ENCODE data around the gene DNASE1L2.
"Not testable (repeated sequence)": the region's sequence is repeated elsewhere in the genome, so short reads cannot be mapped to it uniquely, and the experiment has no call there.

The DNASE1L2 gene, protein sequence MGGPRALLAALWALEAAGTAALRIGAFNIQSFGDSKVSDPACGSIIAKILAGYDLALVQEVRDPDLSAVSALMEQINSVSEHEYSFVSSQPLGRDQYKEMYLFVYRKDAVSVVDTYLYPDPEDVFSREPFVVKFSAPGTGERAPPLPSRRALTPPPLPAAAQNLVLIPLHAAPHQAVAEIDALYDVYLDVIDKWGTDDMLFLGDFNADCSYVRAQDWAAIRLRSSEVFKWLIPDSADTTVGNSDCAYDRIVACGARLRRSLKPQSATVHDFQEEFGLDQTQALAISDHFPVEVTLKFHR

DNA sequence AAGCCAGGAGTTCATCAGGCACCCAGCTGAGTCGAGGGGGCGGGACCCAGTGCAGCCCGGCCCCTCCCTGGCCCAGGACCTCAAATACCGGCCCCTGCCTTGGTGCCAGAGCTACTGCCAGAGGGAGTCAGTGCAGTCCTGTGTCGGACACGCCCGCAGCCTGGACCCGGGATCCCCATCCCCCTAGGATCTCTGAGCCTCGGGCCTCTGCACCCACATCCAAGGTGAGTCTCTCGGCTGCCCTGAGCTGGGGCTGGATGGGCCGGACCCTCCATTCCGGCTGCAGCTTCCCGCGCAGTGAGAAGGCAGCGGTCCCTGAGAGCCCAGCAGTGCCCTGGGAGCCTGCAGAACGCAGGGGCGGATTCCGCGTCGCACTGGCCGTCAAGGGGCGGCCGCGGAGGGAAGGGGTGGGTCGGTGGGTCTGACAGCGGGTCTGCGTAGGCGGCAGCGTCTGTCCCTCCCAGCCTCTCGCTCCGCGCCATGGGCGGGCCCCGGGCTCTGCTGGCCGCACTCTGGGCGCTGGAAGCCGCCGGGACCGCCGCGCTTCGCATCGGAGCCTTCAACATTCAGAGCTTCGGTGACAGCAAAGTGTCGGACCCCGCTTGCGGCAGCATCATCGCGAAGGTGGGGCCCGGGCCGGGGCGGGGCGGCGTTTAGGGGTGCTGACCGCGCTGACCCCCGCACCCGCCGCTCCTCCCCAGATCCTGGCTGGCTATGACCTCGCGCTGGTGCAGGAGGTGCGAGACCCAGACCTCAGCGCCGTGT lies at the start of gene DNASE1L2:
DNASE1L2 (plus strand) TSS at position 108 of the 765 bp plus-strand sequence; CDS start at position 481, 373 bp downstream.
- DNase-seq (ENCODE audit: low spot score), result no peak

DNA sequence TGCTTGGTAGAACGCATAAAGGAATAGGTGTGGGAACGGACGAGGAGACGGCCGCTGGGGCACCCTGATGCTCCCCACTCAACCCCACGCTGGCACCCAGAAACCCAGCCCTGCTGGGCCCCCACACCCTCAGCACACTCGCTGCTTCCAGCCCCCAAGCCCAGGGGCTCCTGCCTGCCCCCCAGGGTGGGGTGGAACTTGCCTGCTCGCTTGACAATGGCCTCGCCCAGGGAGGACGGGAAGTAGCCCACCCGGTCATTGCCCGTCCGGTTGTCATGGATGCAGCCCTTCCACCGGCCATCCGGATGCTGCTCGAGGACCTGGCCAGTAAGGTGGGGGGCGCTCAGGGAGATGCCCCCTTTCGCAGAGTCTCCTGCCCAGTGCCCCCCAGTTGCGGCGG lies 49.7 kb upstream of the DNASE1L2 start:
- DNase-seq (ENCODE audit: low spot score), result no peak

DNA sequence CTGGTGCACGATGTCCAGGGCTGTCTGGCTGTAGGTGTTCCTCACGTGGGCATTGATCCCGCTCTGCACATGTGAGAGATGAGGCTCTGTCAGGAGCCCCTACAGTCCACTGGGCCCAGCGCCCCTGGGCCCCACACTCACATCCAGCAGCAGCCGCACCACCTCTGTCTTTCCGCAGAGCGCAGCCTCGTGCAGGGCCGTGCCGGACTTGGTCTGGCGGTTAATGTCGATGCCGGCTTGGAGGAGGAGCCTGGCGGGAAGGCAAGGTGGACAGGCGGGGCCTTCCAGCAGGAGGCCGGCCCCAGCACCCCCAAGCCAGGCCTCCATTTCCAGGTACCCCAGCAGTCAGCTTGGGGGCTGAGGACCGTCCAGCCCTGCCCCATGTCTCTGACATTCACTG lies 49.0 kb upstream of the DNASE1L2 start:
- no peak for DNase-seq (ENCODE audit: low spot score)

DNA sequence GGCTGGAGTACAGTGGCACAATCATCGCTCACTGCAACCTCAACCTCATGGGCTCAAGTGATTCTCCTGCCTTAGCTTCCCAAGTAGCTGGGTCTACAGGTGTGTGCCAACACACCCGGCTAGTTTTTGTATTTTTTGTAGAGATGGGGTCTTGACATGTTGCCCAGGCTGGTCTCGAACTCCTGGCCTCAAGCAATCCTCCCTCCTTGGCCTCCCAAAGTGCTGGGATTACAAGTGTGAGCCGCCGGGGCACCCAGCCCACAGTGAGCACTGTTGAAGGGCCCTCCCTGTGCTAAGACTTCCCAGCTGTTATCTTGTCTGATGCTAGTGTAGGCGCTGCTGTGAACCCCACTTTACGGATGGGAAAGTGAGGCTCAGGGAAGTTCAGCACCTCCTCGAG lies 47.8 kb upstream of the DNASE1L2 start:
- no peak for DNase-seq (ENCODE audit: low spot score)

DNA sequence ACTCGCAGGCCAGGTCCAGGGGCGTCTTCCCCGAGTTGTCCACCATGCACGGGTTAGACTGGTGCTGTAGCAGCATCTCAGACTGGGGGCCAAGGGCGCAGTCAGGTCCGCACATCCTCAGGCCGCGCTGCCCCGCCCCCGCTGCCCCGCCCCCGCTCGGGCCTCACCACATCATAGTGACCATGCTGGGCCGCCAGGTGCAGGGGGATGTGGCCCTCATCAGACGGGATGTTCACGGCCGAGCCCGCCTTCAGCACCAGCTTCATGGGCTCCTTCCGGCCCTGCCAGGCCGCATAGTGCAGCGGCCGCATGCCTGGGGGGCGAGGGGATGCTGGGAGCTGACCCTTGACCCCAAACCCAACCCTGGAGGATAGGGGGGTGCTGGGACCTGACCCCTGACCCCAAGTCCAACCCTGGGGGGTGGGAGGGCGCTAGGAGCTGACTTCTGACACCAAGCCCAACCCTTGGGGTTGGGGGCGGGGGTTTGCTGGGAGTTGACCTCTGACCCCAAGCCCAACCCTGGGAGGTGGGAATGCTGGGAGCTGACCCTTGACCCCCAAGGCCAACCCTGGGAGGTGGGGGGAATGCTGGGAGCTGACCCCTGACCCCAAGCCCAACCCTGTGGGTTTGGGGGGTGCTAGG lies 46.9 kb upstream of the DNASE1L2 start:
- no peak for DNase-seq (ENCODE audit: low spot score)

DNA sequence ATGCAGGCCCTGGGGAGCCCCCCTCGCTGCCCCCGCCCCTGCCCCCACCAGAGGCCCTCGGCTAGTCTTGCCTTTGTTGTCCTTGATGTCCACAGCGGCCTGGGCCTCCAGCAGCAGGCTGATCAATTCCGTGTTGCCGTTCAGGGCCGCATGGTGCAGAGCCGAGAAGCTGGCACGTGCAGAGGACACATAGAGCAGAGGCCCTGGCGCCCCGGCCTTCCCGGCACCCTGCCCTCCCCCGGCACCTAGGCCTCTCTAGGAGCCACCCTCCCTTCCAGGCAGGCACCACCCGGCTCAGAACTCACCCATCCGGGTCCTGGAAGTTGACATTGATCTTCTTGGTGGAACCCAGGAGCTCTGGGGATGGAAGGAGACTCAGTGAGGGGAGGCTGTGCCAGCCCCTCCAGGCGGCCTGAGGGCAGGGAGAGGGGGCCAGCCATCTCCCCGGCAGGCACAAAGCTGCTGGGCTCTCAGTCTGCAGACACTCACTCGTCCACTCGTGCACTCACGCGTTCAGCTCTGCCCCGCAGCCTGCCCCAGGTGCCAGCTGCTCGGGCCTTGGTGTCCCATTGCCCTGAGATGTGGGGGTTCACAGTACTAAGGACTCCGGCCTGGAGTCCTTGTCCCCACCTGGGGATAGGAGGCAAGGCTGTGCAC lies 46.1 kb upstream of the DNASE1L2 start:
- DNase-seq (ENCODE audit: low spot score), result no peak

DNA sequence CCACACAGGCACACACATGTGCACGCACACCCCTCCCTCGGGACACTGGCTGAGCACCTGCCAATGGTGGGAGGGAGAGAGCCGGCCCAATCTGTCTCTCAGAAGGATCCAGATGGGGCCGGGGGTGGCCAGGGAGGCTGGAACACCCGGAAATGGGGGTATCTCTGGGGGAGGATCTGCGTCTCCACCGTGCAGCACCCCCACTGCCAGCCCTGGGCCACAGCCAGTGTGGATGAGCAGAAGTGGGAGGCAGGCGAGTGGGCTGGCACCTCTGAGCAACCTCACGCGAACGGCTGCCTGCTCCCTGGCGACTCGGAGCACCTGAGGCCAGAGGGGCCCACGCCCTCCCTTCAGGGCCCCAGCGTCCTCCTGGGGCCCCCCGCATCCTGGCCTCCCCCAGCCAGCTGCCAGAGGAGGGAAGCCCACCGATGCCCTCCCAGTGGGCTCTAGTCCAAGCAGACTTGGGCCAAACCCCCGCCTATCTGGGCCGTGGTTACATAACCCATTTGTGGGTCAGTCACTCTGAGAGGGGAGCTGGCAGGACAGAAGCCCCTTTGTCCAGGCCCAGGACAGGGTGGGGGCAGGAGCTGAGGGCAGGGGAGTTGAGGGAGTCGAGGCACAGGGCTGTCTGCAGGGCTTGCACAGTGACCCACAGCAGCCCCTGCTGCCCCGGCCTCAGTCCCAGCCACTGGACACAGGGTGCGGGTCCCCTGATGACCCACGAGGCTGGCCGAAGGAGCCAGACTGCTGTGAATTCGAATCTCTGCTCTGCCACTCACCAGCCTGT lies 45.4 kb upstream of the DNASE1L2 start:
- DNase-seq (ENCODE audit: low spot score), result no peak

DNA sequence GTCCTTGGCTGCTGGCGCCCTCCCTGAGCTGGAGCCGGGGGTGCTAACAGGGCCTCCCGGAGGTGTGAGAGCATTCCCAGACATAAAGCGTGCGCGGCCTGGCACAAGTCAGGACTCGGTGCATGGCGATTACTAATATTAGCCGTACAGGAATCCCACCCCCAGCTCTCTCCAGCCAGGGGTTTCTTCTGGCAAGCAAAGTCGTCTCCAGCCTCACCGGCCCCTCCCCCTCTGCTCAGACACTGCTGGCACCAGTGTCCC lies 44.9 kb upstream of the DNASE1L2 start:
- DNase-seq (ENCODE audit: low spot score), result no peak

DNA sequence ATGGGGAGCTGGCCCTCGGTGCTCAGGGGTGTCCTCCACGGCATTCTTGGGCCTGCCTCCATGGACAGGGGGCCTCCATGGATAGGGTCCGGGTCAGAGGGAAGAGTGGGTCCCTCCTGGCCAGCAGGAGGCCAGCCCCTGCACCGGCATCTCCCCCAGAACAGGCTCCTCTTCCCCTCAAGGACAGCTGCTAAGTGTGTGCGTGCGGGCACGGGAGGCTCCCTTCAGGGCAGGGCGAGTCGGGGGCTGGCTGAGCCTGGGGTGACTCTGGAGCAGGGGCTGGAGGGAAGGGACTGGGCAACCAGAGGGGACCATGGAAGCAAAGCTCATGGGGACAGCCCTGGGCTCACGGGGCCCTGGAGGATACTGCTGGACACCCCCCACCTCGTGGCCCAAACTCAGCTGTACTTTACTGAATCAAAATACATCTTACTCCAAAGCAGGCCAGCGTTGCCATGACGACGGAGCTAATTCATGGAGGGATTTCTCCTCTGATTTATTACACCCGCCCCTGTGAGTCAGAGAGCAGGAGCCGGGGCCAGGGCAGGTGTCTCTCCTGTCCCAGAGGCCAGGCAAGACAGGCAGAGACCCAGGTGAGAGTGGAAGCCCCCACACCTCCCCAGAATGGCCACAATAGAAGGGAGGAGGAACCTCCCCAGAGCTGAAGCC lies 41.9 kb upstream of the DNASE1L2 start:
- no peak for DNase-seq (ENCODE audit: low spot score)

DNA sequence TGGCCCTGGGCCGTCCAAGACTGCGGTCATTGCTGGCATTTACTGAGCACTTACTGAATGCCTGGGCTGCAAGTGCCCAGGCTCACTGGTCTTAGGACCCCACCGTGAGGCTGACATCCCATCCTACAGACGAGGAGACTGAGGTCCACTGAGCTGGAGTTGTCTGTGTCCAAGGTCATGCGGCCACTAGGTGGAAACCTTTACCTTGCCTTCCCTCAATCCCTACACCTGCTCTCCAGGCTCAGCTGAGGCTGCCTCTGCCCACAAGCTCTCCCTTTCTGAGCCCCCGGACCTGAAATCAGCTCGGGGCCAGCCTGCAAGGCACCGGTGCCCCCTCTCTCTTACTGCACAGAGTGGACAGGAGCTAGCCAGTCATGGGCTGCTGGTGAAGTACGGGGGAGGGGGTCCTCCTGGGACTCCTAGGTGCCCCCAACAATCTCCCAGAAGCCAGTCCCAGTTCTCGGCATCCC lies 41.4 kb upstream of the DNASE1L2 start:
- DNase-seq (ENCODE audit: low spot score), result peak; percentile 59

DNA sequence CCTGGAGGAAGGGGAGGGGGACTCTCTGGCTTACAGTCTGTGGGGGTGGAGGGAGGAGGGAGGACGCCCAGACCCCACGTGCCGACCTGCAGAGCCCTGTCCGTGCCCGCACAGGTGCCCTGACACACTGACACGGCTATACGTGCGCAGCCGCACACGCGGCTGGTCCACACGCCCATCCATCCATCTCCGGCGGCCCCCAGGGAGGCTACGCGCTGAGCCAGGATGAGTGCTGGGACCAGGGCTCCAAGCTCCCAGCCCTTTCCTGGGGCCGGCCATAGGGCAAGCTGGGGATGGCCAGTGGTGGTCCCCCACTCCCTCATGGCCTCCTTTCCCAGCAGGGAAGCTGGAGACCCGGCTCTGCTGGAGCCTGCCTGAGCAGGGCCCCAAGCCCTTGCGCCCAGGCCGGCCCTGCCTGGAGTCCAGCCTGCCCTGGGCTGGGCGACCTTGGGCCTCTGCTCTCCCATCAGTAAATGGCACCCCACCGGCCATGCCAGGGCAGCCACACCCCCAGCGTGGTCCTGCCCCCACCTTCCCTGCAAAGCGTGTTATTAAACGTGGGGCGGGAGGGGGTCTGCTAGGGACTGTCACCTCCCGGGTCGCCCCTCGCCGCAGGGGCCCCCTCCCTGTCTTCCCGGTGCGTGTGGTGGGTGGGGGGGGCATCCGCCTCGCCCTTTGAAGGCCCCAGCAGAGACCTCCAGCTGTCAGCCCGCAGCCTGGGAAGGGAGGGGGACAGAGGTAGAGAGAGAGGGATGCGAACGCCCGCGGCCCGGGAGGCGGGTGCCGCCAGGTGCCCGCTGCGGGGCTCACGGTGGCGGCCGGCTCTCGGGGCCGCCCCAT lies 40.7 kb upstream of the DNASE1L2 start:
- DNase-seq (ENCODE audit: low spot score), result no peak

DNA sequence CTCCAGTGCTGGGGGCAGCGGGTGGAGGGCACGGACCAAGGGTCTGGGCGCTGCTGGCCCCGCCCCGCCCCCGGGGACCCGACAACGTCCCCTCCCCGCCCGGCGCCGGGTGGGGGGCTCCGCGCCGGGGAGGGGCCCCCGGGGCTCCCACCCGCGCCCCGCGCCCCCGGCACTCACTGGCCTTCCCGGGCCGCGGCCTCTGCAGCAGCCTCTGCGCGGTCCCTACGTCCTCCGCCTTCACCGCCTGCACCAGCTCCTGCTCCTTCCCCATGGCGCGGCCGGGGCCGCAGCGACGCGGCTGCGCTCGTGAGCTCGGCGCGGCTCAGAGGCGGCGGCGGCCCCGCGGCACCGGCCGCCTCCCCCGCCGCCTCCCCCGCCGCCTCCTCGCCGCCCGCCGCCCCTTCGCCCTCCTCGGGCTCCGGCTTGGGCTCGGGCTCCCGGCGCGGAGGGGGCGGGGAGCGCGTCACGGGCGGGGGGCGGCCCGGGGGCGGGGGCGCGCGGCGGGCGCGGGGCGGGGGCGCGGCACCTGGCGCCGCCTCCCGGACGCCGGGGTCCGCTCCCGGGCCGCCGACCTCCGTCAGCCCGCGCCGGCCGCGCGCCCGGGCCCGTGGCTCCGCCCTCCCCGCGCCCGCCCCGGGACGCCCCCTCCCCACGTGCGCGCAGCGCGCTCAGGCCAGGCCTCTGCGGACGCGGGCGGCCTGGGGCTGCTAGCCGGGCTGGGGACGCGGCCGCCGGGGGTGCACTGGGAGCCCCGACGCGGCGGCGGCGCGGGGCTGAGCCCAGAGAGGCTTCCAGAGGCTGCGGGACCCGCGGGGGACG lies 39.9 kb upstream of the DNASE1L2 start, which contains the start of gene CASKIN1:
CASKIN1 (minus strand) TSS at position 444 of the 819 bp plus-strand sequence; CDS start at position 271, 173 bp downstream.
- no peak for DNase-seq (ENCODE audit: low spot score)

DNA sequence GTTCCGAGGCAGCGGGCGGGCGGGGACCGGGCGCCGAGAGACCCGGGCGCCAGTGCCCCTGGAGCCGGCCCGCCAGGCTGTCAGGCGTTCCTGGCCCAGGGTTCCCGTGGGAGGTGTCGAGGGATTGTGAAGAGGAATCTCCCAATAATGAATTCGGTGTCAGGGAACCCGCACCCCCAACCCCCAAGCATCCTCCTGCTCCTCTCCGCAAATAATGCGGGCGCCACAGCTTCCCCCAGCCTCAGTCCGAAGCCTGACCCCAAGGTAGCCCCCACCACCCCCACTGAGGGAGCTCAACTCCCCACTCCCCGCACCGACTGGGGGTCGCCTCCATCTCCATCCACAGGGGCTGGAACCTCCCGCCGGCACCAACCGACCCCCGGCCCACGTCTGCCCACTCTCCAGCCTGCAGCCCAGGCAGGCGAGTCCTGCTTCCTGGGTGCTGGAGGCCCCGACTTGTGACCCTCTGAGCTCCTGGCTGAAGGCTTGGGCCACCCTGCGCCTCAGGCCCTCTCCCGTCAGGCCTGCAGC lies 39.2 kb upstream of the DNASE1L2 start:
- no peak for DNase-seq (ENCODE audit: low spot score)

DNA sequence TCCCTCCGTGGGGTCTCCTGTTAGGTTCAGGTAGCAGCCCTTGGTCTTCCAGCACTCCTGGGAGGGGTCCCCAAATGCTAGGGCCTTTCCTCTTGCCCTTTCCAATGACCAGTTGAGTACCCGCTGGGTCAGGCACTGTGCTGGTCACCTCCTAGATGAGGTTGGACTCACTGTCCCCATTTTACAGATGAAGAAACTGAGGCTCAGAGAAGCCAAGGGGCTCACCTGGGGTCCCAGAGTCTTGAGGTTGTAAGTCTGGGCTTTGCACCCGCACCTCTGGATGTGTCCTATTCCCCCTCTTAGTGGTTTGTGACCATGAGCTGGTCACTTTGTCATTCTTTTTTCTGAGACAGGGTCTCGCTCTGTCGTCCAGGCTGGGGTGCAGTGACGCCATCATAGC lies 38.5 kb upstream of the DNASE1L2 start:
- no peak for DNase-seq (ENCODE audit: low spot score)

DNA sequence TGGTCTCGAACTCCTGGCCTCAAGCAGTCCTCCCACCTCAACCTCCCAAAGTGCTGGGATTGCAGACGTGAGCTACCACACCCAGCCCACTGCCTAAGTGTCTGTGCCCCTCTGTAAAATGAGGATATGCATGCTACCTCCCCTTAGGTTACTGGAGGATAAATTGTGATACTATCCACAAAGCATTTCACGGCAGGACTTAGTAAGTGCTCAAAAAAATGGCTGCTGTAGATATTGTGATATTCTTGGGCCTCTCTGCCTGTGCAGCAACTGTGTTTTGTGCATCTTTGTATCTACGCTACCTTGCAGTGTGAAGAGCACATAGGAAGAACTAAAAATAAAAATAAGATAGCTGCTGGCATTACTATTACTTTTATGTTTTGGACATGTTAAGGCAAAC lies 38.0 kb upstream of the DNASE1L2 start:
- no peak for DNase-seq (ENCODE audit: low spot score)

DNA sequence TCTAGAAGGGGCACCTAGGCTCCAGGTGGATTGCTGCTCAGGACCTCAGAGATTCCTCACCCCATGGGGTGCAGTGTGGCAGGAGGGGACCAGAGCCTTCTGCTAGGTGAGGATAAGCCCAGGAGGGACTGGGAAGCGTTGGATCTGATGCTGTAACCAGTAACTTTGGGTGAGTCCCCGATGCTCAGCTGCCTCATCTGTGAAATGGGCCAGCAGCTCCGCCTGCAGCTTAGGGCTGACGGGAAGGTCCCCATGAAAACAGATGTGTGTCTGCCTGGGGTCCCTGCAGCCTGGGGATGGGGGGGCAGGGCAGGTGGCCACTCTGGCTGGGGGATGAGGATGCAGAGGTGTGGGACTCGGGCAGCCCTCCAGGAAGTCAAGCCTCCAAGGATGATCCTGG lies 37.1 kb upstream of the DNASE1L2 start:
- no peak for DNase-seq (ENCODE audit: low spot score)

DNA sequence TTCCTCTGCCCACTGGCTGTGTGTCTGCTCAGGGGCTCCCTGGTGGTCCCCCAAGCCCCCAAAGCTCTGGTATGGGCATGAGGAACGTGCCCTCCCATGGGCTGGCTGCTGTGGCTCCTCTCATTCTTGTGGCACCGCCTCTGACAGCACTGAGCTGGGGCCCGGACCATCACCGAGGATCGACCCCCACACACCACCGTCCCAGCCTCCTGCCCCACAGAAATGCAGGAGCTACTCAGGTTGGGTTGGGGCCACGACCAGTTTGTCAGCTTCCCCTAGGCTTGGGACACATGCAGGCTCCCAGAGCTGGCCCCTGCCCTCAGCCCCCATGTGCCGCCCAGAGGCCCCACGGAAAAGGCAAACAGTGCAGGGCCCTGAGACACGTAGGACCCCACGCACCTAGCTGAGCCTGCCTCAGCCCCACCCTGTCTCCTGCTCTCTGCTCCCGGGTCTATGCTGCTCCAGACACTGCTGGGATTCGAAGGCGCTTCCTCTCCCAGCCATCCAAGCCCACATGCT lies 36.6 kb upstream of the DNASE1L2 start:
- no peak for DNase-seq (ENCODE audit: low spot score)

DNA sequence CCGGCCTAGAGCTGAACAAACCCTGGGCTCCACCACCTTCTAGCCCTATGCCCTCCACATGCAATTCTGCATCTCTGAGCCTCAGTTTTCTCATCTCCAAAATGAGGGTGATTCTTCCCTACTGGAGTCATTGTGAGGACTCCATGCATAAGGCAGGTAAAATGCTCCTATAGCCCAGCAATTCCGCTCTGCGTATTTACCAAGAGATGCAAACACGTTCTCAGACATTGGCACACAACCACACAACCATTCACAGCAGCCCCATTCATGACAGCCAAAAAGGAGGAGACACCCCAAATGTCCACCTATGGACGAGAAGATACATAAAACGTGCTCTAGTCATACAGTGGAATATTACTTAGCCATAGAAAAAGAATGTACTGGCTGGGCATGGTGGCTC lies 35.9 kb upstream of the DNASE1L2 start:
- DNase-seq (ENCODE audit: low spot score), result no peak

DNA sequence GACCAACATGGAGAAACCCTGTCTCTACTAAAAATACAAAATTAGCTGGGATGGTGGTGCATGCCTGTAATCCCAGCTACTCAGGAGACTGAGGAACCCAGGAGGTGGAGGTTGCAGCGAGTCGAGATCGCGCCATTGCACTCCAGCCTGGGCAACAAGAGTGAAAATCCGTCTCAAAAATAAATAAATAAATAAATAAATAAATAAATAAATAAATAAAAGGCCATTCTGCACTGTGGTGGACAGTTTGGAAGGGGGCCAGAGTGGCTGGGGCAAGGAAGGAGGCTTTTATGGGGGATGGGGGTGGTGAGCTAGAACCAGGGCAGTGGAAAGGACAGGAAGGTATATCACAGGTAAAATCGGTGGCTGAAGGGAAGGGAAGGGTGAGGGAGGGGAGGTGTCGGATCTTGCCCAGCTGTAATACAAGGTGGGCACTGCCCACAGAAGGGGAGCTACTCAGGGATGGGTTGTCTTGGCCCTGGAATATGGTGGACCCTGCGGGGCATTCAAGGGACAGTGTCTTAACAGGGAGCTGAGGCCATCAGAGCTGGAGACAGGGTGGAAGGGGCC lies 33.0 kb upstream of the DNASE1L2 start:
- DNase-seq (ENCODE audit: low spot score), result not testable (repeated sequence)
